Type B pancreatic cell (in vitro differentiated cells): ENCODE measurements around the gene EPB41L2. TPM values are rescaled to one million over a fixed set of nuclear protein-coding genes. Genes with fewer than 3 reads are reported as not detected.

Experiments
- DNase-seq: peaks from one replicate; pipeline ENCODE4 v3.0.0; 2021; ENCODE audit warnings: mixed read lengths; ENCODE audit not compliant: unreplicated experiment; ENCODE audit errors: extremely low spot score
- H3K27ac Mint-ChIP-seq: 2 replicates; pipeline ENCODE4 v1.8.0; 2021; ENCODE audit warnings: mild to moderate bottlenecking, mixed read lengths
- H3K27me3 Mint-ChIP-seq: 2 replicates; pipeline ENCODE4 v1.8.0; 2021; ENCODE audit warnings: mixed read lengths
- H3K36me3 Mint-ChIP-seq: 2 replicates; pipeline ENCODE4 v1.8.0; 2021; ENCODE audit warnings: mixed read lengths
- H3K4me1 Mint-ChIP-seq: one replicate; pipeline ENCODE4 v1.8.0; 2021; ENCODE audit warnings: mixed read lengths; ENCODE audit not compliant: unreplicated experiment
- H3K4me3 Mint-ChIP-seq: 2 replicates; pipeline ENCODE4 v1.8.0; 2021; ENCODE audit warnings: mild to moderate bottlenecking, mixed read lengths
- H3K9me3 Mint-ChIP-seq: 2 replicates; pipeline ENCODE4 v1.8.0; 2021; ENCODE audit warnings: mixed read lengths
- total RNA-seq: library from RNA; stranded (reverse); gene quantifications from 2 replicates; pipeline ENCODE4 v1.2.1, GENCODE V29; 2021; ENCODE audit warnings: low replicate concordance
- TF ChIP-seq, protein P1 (sequence below): fragments of 200-600 bp; sonication (generic); conservative IDR thresholded peaks from 2 replicates; pipeline ENCODE4 v1.5.0; 2021; ENCODE audit warnings: antibody characterized with exemption, mild to moderate bottlenecking

EPB41L2 gene
- total RNA-seq, 1 donor from 2014 or later: 74.8 TPM

DNA sequence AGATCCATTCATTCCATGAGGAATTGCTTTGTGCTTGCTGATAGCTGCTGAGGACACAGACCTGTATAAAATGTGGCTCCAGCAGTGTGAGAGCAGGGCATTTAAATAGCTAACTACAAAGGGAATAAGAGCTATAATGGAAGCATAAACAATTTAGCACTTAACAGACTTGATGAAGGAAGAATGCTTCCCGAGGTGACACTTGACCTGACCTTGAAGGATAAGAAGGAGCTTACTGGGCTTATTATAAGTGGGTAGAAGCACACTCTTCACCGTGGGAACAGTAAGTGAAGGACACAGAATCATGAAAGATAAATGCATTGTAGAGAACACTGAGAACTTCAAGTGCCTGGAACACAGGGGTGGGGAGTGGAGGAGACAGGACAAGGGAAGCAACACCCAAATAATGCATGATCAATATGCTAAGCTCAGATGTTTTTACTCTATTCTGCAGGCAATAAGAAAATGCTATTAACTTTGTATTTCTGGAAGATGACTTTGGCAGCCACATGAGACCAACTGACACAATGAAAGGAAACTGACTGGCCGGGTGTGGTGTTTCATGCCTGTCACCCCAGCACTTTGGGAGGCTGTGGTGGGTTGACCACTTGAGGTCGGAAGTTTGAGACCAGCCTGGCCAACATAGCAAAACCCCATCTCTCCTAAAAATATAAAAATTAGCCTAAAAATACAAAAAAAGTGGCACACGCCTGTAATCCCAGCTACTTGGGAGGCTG, 84.2 kb downstream of the EPB41L2 start:
- no peak overlapping the region for H3K27ac Mint-ChIP-seq
- DNase-seq: no peak
- no peak overlapping the region for H3K4me3 Mint-ChIP-seq
- H3K27me3 Mint-ChIP-seq: no peaks in the 10 kb centered on the region
- TF ChIP-seq, protein P1, sequence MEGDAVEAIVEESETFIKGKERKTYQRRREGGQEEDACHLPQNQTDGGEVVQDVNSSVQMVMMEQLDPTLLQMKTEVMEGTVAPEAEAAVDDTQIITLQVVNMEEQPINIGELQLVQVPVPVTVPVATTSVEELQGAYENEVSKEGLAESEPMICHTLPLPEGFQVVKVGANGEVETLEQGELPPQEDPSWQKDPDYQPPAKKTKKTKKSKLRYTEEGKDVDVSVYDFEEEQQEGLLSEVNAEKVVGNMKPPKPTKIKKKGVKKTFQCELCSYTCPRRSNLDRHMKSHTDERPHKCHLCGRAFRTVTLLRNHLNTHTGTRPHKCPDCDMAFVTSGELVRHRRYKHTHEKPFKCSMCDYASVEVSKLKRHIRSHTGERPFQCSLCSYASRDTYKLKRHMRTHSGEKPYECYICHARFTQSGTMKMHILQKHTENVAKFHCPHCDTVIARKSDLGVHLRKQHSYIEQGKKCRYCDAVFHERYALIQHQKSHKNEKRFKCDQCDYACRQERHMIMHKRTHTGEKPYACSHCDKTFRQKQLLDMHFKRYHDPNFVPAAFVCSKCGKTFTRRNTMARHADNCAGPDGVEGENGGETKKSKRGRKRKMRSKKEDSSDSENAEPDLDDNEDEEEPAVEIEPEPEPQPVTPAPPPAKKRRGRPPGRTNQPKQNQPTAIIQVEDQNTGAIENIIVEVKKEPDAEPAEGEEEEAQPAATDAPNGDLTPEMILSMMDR: no peak
- H3K36me3 Mint-ChIP-seq: no peaks in the 10 kb centered on the region
- H3K4me1 Mint-ChIP-seq: peaks cover 13% of the 10 kb centered on the region
- peaks cover 15% of the 10 kb centered on the region for H3K9me3 Mint-ChIP-seq

GRCh38 chr6:130978180-130978579, 84.9 kb downstream of the EPB41L2 start:
- Mint-ChIP-seq H3K27ac (no peak overlapping the region), H3K4me3 (no peak overlapping the region), H3K27me3 (no peaks in the 10 kb centered on the region), H3K36me3 (no peaks in the 10 kb centered on the region), H3K4me1 (peaks cover 13% of the 10 kb centered on the region), H3K9me3 (peaks cover 18% of the 10 kb centered on the region)
- TF ChIP-seq, protein P1: no peak
- DNase-seq: no peak

- Mint-ChIP-seq H3K27me3 (no peaks in the 10 kb centered on the region), H3K36me3 (no peaks in the 10 kb centered on the region), H3K9me3 (peaks cover 18% of the 10 kb centered on the region), H3K27ac (no peak overlapping the region), H3K4me3 (no peak overlapping the region), H3K4me1 (peaks cover 13% of the 10 kb centered on the region)
- TF ChIP-seq, protein P1: no peak
- DNase-seq: no peak
These were observed 87.7 kb downstream of the EPB41L2 start for GRCh38 chr6:130975325-130975724.

GRCh38 chr6:130973521-130974277, 89.3 kb downstream of the EPB41L2 start:
- peaks cover 9% of the 10 kb centered on the region for H3K4me1 Mint-ChIP-seq

DNA sequence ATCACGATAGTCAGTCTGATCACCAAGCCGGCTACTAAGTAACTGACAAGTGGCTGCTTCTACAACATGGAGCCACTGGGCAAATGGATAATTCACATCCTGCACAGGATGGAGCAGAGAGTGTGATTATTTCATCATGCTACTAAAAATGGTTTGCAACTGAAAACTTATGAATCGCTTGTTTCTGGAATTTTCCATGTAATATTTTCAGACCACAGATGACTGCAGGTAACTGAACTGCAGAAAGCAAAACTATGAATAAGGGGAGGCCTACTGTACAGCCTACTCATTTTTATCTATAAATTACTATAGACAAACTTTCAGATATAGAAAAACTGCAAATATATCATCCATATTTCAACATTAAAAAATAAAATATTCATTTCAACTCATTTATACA, 91.5 kb downstream of the EPB41L2 start:
- peaks cover 10% of the 10 kb centered on the region for H3K9me3 Mint-ChIP-seq
- H3K4me3 Mint-ChIP-seq: no peak overlapping the region
- no peaks in the 10 kb centered on the region for H3K36me3 Mint-ChIP-seq
- DNase-seq: no peak
- H3K4me1 Mint-ChIP-seq: peaks cover 10% of the 10 kb centered on the region
- TF ChIP-seq, protein P1: no peak
- no peak overlapping the region for H3K27ac Mint-ChIP-seq
- no peaks in the 10 kb centered on the region for H3K27me3 Mint-ChIP-seq

More at GRCh38 chr6:130973521-130974277, 89.3 kb downstream of the EPB41L2 start:
- Mint-ChIP-seq H3K36me3 (no peaks in the 10 kb centered on the region), H3K27ac (no peak overlapping the region), H3K4me3 (no peak overlapping the region), H3K9me3 (peaks cover 10% of the 10 kb centered on the region), H3K27me3 (no peaks in the 10 kb centered on the region)
- TF ChIP-seq, protein P1: no peak
- DNase-seq: no peak
